ENCODE data around the gene C9orf57.

The C9orf57 gene

DNA sequence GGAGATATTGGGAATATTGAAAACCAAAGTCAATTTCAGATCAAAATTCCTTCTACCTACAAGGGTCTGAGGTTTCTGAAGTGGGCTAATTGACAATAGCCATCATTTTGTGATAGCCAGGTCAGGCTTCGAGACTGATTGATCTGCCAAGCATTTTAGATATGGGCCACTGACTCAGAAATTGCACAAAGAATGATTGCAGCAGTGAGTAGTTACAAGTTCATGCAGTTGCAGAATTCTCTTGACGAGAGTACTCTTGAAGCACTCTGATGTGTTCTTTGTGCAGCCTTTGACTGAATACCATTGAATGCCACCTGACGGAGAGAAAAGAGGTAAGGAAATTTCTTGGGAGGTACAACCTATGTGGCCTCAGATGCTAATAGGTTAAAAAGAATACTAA is 8.3 kb downstream of the C9orf57 start:
- no peaks in the 10 kb centered on the region for H3K27me3 ChIP-seq (ENCODE audit: insufficient read depth, low read length, poor library complexity)
- no peak for TF ChIP-seq CTCF (IDR thresholded peaks at IDR 0.05; ENCODE audit: borderline replicate concordance, extremely low read depth, low read length, poor library complexity, severe bottlenecking)
- TF ChIP-seq EZH2 (IDR thresholded peaks at IDR 0.05; ENCODE audit: borderline replicate concordance, low read depth, low read length, severe bottlenecking): no peak
- no peak for ATAC-seq (ENCODE audit: insufficient read depth, low read depth)
- no peaks in the 10 kb centered on the region for H3K4me1 ChIP-seq (ENCODE audit: insufficient read depth, low read length)
- no peaks in the 10 kb centered on the region for H3K9me3 ChIP-seq (ENCODE audit: insufficient read depth, low read length, severe bottlenecking)
- no peak for DNase-seq
- no peaks in the 10 kb centered on the region for H3K79me2 ChIP-seq (ENCODE audit: insufficient read depth, low read length)
- H4K20me1 ChIP-seq (ENCODE audit: insufficient read depth, low read length): no peaks in the 10 kb centered on the region
- no peak overlapping the region for H3K4me2 ChIP-seq (ENCODE audit: insufficient read depth, low read length)
- H3K9ac ChIP-seq (ENCODE audit: low read depth, low read length): no peak overlapping the region
- H3K27ac ChIP-seq (ENCODE audit: low read length): no peak overlapping the region
- H2AFZ ChIP-seq (ENCODE audit: low read depth, low read length): no peak overlapping the region
- H3K4me3 ChIP-seq (ENCODE audit: low read depth in 1 of 2, low read length in 2 of 2): no peak overlapping the region
- no peaks in the 10 kb centered on the region for H3K36me3 ChIP-seq (ENCODE audit: insufficient read depth, low read length)

GRCh38 chr9:72048850-72049249 is 11.6 kb downstream of the C9orf57 start:
- H2AFZ ChIP-seq (ENCODE audit: low read depth, low read length): no peak overlapping the region
- DNase-seq: no peak
- peaks cover 3% of the 10 kb centered on the region for H3K27me3 ChIP-seq (ENCODE audit: insufficient read depth, low read length, poor library complexity)
- no peaks in the 10 kb centered on the region for H3K9me3 ChIP-seq (ENCODE audit: insufficient read depth, low read length, severe bottlenecking)
- H3K36me3 ChIP-seq (ENCODE audit: insufficient read depth, low read length): no peaks in the 10 kb centered on the region
- no peak overlapping the region for H3K4me2 ChIP-seq (ENCODE audit: insufficient read depth, low read length)
- H3K27ac ChIP-seq (ENCODE audit: low read length): no peak overlapping the region
- no peak for TF ChIP-seq EZH2 (IDR thresholded peaks at IDR 0.05; ENCODE audit: borderline replicate concordance, low read depth, low read length, severe bottlenecking)
- TF ChIP-seq CTCF (IDR thresholded peaks at IDR 0.05; ENCODE audit: borderline replicate concordance, extremely low read depth, low read length, poor library complexity, severe bottlenecking): no peak
- ATAC-seq (ENCODE audit: insufficient read depth, low read depth): no peak
- no peak overlapping the region for H3K9ac ChIP-seq (ENCODE audit: low read depth, low read length)
- H4K20me1 ChIP-seq (ENCODE audit: insufficient read depth, low read length): no peaks in the 10 kb centered on the region
- no peaks in the 10 kb centered on the region for H3K79me2 ChIP-seq (ENCODE audit: insufficient read depth, low read length)
- H3K4me1 ChIP-seq (ENCODE audit: insufficient read depth, low read length): no peaks in the 10 kb centered on the region
- H3K4me3 ChIP-seq (ENCODE audit: low read depth in 1 of 2, low read length in 2 of 2): no peak overlapping the region

- DNase-seq (no peak), ATAC-seq (ENCODE audit: insufficient read depth, low read depth) (no peak)
- TF ChIP-seq EZH2 (IDR thresholded peaks at IDR 0.05; ENCODE audit: borderline replicate concordance, low read depth, low read length, severe bottlenecking) (no peak), CTCF (IDR thresholded peaks at IDR 0.05; ENCODE audit: borderline replicate concordance, extremely low read depth, low read length, poor library complexity, severe bottlenecking) (no peak)
Observed at GRCh38 chr9:72046630-72047456, 13.6 kb downstream of the C9orf57 start.

More at GRCh38 chr9:72046630-72047456, 13.6 kb downstream of the C9orf57 start:
- no peaks in the 10 kb centered on the region for H4K20me1 ChIP-seq (ENCODE audit: insufficient read depth, low read length)
- no peaks in the 10 kb centered on the region for H3K9me3 ChIP-seq (ENCODE audit: insufficient read depth, low read length, severe bottlenecking)
- H3K79me2 ChIP-seq (ENCODE audit: insufficient read depth, low read length): no peaks in the 10 kb centered on the region
- H3K36me3 ChIP-seq (ENCODE audit: insufficient read depth, low read length): no peaks in the 10 kb centered on the region
- no peaks in the 10 kb centered on the region for H3K4me1 ChIP-seq (ENCODE audit: insufficient read depth, low read length)
- no peak overlapping the region for H3K27ac ChIP-seq (ENCODE audit: low read length)
- no peak overlapping the region for H3K4me2 ChIP-seq (ENCODE audit: insufficient read depth, low read length)
- H3K27me3 ChIP-seq (ENCODE audit: insufficient read depth, low read length, poor library complexity): peaks cover 4% of the 10 kb centered on the region
- H3K9ac ChIP-seq (ENCODE audit: low read depth, low read length): no peak overlapping the region
- no peak overlapping the region for H3K4me3 ChIP-seq (ENCODE audit: low read depth in 1 of 2, low read length in 2 of 2)
- H2AFZ ChIP-seq (ENCODE audit: low read depth, low read length): no peak overlapping the region

Data from DND-41 (cell line).